Lower leg skin (tissue), 3 donors: Measurements from ENCODE around the gene EXO1.

ENCODE experiments used
- POLR2A ChIP-seq, 2 donors: fragments of 450-650 bp; IDR thresholded peaks; one replicate each; pipeline ENCODE4 v1.6.1; 2016 to 2017; ENCODE audit warnings: antibody characterized with exemption in 2 of 2, mild to moderate bottlenecking in 1 of 2, moderate library complexity in 1 of 2
- TF ChIP-seq, protein P1 (sequence below), 3 donors: fragments of 450-650 bp; IDR thresholded peaks; one replicate each; pipeline ENCODE4 v1.5.1; 2016; ENCODE audit warnings: antibody characterized with exemption in 3 of 3, mild to moderate bottlenecking in 3 of 3, moderate library complexity in 2 of 3

DNA sequence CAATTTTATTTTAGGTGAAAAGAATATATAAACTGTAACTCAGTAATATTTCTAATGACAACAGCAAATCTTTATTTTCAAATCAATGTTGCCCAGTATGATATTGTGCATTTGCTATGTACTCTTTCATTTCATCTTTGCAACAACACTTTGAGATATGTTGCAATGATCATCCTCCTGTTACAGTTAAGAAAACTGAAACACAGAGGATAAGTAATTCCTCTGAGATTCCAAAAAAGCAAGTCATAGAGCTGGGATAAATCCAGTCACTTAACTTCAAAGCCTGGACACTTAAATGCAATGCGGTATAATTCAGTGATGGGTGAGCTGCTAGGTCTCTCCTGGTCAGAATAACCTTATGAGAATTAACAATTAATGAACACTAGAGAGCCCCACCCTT is 48.6 kb upstream of the EXO1 start:
- TF ChIP-seq, protein P1, sequence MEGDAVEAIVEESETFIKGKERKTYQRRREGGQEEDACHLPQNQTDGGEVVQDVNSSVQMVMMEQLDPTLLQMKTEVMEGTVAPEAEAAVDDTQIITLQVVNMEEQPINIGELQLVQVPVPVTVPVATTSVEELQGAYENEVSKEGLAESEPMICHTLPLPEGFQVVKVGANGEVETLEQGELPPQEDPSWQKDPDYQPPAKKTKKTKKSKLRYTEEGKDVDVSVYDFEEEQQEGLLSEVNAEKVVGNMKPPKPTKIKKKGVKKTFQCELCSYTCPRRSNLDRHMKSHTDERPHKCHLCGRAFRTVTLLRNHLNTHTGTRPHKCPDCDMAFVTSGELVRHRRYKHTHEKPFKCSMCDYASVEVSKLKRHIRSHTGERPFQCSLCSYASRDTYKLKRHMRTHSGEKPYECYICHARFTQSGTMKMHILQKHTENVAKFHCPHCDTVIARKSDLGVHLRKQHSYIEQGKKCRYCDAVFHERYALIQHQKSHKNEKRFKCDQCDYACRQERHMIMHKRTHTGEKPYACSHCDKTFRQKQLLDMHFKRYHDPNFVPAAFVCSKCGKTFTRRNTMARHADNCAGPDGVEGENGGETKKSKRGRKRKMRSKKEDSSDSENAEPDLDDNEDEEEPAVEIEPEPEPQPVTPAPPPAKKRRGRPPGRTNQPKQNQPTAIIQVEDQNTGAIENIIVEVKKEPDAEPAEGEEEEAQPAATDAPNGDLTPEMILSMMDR (IDR thresholded peaks at IDR 0.05), result no peak
- no peak for TF ChIP-seq POLR2A (IDR thresholded peaks at IDR 0.05)
